GM15510 (cell line): ENCODE measurements around the gene AQP1.

Experiments
- POLR2A ChIP-seq: IDR thresholded peaks from 3 replicates; pipeline ENCODE4 v1.6.1; 2011; ENCODE audit warnings: borderline replicate concordance; ENCODE audit not compliant: insufficient read length; ENCODE audit errors: extremely low read depth

Gene AQP1

DNA sequence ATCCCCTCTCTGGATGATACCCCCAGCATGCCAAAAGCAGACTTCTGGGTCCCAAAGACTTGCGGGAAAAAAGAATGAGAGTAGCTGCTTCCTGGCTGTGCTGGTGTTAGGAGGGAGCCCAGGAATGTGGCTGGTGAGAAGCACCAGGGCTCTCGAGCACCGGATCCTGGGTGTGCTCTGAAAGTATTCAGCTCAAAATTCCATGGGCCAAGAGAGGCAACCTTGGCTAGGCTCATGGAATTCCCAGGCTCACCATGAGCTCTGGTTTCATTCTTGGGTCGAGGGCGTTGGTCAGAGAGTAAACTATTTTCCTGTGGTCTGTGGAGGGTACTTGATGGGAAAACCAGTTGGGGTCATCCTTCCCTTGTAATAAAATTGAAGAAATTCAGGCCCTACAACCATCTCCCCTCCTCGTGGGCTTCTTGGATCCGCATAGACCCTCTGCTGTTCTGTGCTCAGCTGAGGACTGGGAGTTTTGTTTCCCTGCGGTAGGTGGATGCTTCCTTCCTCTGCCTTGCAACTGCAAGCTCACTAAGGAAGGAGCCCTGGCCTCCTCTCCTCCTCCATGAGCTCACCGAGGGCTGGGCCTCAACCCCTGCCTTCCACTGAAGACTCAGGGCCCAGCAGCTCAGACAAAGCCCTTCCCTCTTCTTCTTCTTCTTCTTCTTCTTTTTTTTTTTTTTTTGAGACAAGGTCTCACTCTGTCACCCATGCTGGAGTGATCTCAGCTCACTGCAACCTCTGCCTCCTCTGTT is 34.5 kb upstream of the AQP1 start:
- no peak for TF ChIP-seq POLR2A

DNA sequence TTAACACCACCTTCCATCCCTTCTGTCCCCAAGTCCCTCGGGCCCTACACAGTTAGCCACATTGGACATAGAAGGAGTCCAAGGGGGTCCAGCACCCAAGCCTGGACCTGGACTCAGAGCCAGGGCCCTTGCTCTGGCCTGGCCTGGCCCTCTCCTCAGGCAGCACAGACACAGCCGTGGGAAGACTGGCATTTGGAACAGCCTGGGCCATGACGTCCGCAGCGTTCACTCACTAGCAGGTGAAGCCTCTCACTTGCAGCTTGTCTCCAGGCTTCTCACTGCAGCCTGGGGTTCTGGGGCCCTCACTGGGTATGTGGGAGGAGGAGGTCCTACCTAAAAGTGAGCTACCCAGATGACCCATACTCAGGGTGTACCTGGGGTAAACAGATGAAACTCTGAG is 33.7 kb upstream of the AQP1 start:
- no peak for TF ChIP-seq POLR2A

DNA sequence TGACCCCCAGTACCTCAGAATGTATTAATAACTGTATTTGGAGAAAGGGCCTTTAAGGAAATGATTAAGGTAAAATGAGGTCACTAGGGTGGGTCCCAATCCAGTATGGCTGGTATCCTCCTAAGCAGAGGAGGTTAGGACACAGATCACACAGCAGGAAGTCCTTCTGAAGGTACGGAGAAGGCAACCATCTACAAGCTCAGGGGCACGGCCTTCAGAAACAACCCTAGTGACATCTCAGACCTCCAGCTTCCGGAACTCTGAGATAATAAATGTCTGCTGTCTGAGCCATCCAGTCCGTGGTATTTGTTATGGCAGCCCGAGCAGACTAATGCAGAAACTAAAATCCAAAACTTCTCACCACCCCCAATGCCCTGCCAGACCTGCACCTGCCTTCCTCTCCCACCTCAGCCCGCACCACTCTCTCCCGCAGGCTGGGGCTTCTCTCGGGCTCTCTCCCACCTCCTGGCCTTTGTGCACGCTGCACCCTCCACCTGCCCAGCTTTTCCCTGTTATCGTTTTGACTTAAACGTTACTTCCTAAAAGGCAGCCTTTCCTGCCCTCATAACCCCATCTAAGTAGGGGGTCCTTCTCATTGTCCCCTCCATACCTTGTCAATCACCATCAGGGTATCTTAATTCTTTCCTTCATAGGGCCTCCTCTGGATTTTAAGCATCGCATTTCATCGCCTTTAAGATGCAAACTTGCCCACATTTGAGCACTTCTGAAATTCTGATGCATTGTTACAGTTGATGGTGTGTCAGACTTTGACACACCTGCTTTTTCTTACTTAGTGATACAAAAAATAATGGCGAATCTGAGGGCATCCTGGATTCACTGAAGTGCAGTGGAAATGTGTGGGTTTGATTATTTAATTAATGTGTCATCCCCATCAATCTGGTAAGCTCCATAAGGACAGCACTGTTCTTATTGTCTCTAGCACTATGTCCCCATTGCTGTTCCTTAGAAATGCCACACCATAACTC is 32.2 kb upstream of the AQP1 start:
- TF ChIP-seq POLR2A: no peak

DNA sequence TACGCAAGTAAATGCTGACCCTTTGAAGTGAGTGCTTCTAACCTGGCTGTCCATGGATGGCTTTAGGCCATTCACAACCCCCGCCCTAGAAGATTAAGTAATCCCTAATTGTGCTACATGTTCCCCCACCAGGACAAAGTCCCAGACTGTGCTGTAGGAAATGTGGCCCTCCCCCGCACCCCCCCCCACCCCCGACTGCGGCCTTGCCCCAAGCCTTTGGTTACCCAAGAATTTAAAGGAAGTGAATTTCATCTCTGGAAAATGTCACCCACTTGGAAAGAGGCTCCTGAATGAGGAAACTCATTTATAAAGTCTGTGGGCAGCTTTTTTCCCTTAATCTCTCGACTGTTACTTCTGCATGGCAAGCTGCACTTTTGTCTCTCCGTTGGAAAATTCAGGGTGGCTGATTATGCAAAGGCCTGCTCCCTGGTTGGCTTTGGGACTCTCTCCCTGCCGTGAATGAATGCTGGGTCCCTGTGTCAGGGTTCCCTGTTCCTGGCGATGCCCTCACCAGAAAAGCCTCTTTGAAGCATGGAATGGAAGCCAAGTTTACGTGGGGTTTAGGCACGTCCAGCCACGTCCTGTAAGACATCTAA is 31.4 kb upstream of the AQP1 start:
- TF ChIP-seq POLR2A: no peak

DNA sequence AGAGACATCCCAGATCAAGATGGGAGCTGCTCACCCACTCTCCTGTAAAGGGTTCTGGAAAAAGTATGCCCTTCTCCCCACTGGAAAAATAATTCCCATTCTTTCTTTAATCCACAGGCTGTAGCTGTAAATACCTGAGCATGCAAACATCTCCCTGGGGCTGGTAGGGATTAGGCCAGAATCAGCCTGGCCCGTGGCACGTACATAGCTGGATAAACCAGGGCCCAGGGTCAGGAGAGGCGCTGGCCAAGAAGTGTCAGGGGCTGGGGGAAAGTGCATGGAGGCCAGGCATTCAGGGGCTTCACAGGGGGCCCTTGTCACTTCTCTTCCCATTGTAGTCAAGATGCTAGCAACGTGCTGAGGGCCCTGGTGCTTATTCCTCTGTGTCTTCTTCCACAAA is 30.7 kb upstream of the AQP1 start:
- TF ChIP-seq POLR2A: no peak

DNA sequence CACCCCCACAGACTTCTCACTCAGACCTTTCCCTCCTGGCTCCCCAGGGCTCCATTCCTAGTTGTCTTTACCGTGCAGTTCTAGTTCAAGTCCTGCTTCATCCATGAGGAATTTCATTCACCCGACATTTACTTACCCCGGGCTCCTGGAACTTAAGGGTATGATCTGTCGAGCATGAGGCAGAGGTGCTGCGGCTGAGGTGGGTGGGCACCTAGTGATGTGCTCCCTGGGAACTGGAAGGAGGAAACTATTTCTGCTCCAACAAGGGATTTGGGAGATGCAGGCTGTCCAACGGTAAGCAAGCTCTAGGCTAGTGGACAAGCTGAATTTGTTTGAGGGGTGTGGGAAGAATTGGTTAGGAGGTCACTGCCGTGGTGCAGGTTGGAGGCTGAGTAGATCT is 30.2 kb upstream of the AQP1 start:
- TF ChIP-seq POLR2A: no peak

DNA sequence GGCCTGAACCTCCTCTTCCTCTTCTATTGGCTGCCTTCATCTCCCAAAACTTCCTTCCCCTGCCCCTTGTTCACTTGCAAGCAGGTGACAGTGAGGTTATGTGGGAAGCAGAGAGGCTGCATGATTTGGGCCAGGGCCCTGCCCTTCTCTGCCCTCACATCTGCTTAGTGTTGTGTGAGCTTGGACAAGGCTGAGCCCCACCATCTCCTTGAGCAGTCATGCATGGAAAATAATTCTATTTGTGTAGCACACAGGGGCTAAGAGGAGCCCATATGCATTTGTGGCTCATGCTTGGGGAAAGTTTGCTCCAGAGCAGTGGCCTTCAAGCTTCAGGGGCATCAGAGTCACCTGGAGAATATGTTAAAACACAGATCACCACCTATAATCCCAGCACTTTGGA is 26.8 kb upstream of the AQP1 start:
- no peak for TF ChIP-seq POLR2A

DNA sequence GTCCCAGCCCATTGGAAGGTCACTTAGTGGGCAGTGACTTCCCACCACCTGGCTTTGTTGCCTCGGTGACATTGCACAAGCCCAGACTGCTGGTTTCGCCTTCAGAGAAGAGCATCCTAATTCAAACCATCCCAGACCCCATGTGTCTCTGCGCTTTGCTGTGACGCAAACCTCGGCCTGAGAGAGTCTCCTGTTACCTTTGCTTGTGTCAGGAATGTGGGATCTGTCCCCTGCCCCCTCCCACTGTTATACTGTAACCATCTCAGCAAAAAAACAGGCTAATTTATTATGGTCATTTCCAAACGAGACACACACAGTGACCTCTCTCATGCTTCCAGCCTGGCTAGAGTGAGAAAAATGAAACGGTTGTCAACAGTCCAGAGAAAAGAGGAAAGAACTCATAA is 25.0 kb upstream of the AQP1 start:
- no peak for TF ChIP-seq POLR2A

DNA sequence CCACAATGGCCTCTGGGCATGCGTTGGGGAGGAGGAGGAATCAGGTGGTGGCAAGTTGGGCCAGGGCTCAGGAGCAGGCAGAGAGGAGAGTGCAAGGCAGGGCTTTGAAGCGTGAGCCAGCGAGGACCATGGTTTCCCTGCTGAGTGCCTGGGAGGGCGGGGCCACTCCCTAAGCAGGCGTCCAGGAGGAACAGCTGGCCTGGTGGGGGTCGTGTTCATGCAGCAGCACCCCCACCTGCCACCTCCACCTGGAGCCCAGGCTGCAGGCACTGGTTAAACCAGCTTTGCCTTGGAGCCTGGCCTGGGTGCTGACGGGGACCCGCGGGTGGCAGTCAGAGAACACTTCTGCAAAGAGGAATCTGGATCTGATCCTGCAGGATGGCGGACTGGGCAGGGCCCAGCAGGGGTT is 24.2 kb upstream of the AQP1 start:
- no peak for TF ChIP-seq POLR2A

DNA sequence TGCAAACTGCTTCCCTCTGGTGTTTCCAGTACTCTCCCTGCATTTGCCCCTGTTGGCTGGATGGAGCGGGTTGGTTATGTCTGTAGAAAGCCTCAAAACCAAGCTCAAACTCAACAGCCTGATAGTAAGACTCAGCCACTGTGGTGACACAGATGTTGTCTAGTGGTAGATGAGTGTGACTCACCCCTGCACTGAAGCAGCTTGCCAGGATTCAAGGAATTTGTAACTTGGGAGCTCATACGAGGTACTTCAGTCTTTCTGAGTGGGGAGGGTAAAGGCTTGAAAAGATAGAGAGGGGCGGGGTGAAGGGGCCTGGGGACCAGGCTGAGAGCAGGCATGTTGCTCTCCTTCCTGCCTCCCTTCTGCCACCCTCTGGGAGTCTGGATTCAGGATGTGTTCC is 22.9 kb upstream of the AQP1 start:
- no peak for TF ChIP-seq POLR2A

DNA sequence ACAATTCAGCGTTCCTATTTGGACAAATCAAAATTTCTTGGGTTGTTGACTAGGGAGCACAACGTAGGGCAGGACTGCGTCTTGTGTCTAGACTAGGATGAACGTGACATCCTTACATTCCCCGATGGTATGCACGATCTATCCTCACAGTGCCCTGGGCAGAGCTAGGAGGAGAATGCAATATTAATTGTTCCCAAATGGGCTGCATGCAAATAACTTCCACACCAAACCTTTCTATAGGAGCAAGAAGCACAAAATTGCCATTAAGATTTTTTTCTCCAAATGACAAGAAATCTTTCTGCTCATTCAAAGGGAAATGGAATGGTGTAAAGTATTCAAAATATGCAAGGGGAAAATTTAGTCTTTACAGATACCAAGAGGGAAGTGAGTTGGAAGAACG is 21.4 kb upstream of the AQP1 start:
- no peak for TF ChIP-seq POLR2A

DNA sequence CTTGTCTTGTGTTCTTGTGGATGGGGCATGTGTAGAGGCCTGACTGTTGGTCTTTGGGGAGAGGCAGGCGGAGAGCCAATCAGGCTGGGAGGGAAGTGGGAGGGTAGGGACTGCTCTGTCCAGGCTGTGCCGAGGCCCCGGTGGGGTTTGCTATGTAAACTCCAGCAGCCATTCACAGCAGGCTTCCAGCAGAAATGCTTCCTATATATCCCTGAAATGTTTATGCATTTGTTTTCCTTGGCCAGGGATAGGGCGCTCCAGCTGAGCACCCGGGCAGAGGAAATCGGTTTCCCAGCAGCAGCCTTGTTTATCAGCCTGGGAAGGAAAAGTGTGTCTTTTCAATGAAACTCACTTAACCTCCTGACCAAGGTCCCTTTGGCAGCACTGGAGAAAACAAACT is 18.3 kb upstream of the AQP1 start:
- no peak for TF ChIP-seq POLR2A

DNA sequence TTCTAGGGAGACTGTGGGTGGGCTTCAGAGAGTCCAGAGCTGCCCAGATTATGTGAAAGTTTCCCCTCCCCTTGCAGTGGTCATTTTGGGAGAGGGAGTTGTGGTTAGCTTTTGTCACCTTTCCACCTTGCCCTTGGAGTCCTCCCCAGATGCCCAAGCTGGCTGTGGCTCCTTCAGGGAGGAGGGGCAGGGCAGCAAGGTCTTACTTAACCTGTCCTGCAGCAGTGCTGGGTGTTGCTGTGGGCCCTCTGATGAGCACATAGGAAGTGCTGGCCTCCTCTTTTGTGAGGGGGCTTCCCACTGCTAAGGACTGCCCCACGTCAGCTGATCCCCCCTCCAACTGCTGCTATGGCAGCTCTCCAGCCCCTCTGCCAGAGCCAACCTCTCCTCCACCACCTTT is 17.6 kb upstream of the AQP1 start:
- TF ChIP-seq POLR2A: no peak

DNA sequence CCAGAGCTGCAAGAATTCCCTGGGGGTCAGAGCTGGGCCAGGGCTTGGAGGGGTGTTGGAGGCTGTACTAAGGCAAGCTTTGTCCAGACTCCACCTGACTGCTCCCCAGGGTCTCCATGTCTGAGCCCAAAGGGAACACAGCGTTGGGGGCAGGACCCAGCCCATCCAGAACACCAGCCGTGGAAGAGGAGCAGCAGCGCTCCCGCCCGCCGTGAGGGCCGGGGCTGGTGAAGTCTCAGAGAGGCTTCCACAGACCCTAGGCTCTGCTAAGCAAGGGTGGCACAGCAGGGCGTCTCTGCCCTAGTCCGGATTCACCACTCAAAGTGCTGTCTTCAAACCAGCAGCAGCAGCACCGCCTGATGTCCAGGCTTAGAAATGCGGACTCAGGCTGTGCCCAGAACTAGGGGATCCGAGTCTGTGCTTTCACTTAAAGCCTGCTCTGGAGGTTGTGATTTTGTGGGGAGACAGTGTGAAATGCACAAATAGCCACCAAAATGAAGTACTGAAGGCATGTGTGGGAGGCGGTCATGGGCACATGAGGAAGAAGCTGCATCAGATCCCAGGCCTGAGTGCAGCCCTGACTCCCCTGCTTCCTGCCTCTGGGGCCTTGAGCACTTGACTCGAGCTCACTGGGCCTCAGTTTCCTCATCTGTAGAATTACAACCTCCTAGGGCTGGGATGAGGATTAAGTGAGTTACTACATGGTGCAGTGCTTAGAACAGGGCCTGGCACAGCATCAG is 16.6 kb upstream of the AQP1 start:
- no peak for TF ChIP-seq POLR2A

DNA sequence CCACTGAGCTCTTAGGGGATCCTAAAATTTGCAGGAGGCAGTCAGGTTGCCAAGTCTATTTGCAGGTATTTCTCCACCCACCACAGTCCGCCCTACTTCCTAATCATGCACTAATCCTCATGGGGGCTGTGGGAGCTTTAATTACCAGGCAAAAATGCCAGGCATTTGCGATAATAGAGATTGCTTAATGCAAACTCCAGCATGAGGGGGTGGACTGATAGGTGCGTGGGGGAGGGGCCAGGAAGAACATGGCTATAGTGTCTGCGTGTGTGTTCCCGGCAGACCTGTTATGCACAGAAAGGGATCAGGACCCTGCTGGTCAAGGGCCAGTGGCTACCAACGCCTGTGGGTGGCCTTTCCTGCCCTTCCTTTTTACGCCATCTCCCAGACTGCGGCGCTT is 15.6 kb upstream of the AQP1 start:
- no peak for TF ChIP-seq POLR2A
